ENCODE data around the gene CFAP97D2.

Gene CFAP97D2

GRCh38 chr13:114141261-114141996 lies 37.6 kb upstream of the CFAP97D2 start:
- H3K4me3 ChIP-seq (replicated peaks; ENCODE audit: low read depth, low read length), result no peak overlapping the region
- no peak for TF ChIP-seq CTCF (IDR thresholded peaks at IDR 0.05; ENCODE audit: low read depth, low read length, missing control alignments)
- no peak for DNase-seq (ENCODE audit: extremely low read depth, low read depth)

GRCh38 chr13:114142137-114142550 lies 36.9 kb upstream of the CFAP97D2 start:
- no peak for TF ChIP-seq CTCF (IDR thresholded peaks at IDR 0.05; ENCODE audit: low read depth, low read length, missing control alignments)
- DNase-seq (ENCODE audit: extremely low read depth, low read depth), result no peak
- H3K4me3 ChIP-seq (replicated peaks; ENCODE audit: low read depth, low read length), result no peak overlapping the region

- DNase-seq (ENCODE audit: extremely low read depth, low read depth), result no peak
- TF ChIP-seq CTCF (IDR thresholded peaks at IDR 0.05; ENCODE audit: low read depth, low read length, missing control alignments), result no peak
- no peak overlapping the region for H3K4me3 ChIP-seq (replicated peaks; ENCODE audit: low read depth, low read length)
Measured at GRCh38 chr13:114142640-114143490, 36.2 kb upstream of the CFAP97D2 start.

GRCh38 chr13:114143806-114144605 lies 35.1 kb upstream of the CFAP97D2 start:
- peak; percentile 11 for TF ChIP-seq CTCF (IDR thresholded peaks at IDR 0.05; ENCODE audit: low read depth, low read length, missing control alignments)
- no peak for DNase-seq (ENCODE audit: extremely low read depth, low read depth)
- no peak overlapping the region for H3K4me3 ChIP-seq (replicated peaks; ENCODE audit: low read depth, low read length)

GRCh38 chr13:114144606-114145244 lies 34.3 kb upstream of the CFAP97D2 start:
- H3K4me3 ChIP-seq (replicated peaks; ENCODE audit: low read depth, low read length), result no peak overlapping the region
- TF ChIP-seq CTCF (IDR thresholded peaks at IDR 0.05; ENCODE audit: low read depth, low read length, missing control alignments), result no peak
- no peak for DNase-seq (ENCODE audit: extremely low read depth, low read depth)

GRCh38 chr13:114145256-114145655 lies 33.8 kb upstream of the CFAP97D2 start:
- TF ChIP-seq CTCF (IDR thresholded peaks at IDR 0.05; ENCODE audit: low read depth, low read length, missing control alignments), result no peak
- no peak for DNase-seq (ENCODE audit: extremely low read depth, low read depth)
- no peak overlapping the region for H3K4me3 ChIP-seq (replicated peaks; ENCODE audit: low read depth, low read length)
